Brain microvascular endothelial cell (primary cell): ENCODE data around the gene NRM.

Experiments
- DNase-seq: peaks from one replicate; pipeline ENCODE4 v3.0.0-alpha.2; 2020
- H3K27ac ChIP-seq: fragments of 250-450 bp; sonication (Bioruptor Pico); 2 replicates; pipeline ENCODE4 v1.5.1; 2020; ENCODE audit warnings: mild to moderate bottlenecking, moderate library complexity
- H3K27me3 ChIP-seq: fragments of 250-450 bp; sonication (Bioruptor Pico); replicated peaks from 2 replicates; pipeline ENCODE4 v1.5.1; 2020; ENCODE audit warnings: mild to moderate bottlenecking
- H3K36me3 ChIP-seq: fragments of 250-450 bp; sonication (Bioruptor Pico); replicated peaks from 2 replicates; pipeline ENCODE4 v1.5.1; 2020; ENCODE audit warnings: mild to moderate bottlenecking
- H3K4me3 ChIP-seq: 2 replicates; pipeline ENCODE4 v1.5.1; 2011; ENCODE audit warnings: low read depth, mild to moderate bottlenecking, control low read depth, low read length, moderate library complexity
- in situ Hi-C: cut with HindIII; loops from 2 replicates; pipeline ENCODE4 v1.10.0; 2017; ENCODE audit warnings: low sequenced_read_pairs, low pct_ligation_motif_present
- TF ChIP-seq, protein P1 (sequence below): IDR thresholded peaks from 2 replicates; pipeline ENCODE4 v1.5.1; 2011; ENCODE audit warnings: low read depth, mild to moderate bottlenecking, moderate library complexity, low read length, control low read depth, inconsistent platforms; ENCODE audit errors: missing control alignments

The NRM gene

DNA sequence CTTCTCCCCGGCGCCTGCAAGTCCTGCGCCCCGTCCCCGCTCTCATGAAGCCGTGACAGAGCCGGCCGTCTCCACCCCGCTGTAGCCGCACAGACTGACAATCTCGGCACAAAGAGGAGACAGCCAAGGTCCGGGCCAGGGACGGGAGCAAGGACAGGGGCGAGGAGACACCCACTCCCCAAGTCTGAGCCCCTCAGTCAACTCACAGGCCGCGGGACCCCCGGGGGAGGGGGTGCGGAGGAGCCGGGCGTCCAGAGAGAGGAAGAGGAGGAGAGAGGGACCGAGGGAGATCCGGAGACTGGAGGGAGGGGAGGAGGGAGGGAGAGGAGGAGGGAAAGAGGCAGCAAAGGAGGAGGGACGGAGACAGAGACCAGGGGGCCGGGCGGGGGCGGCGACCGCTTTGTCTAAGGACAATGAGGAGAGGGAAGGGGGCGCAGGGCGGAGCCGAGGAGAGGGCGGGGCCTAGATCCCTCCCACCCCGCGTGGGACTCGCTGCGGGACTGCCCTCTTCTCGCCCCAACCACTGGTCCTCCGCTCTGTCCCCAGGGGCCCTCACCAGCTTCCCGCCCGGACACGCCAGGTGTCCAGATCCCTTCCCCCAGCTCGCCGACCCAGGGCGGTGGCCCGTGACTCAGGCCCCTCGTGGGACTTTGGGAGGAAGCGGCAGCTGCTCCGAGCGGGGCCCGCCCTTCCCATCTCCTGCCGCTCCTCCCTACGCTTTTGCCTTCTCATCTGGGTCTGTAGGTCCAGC lies 3.7 kb downstream of the NRM start:
- Histone ChIP-seq H3K27me3 (no peaks in the 10 kb centered on the region), H3K36me3 (peaks cover 16% of the 10 kb centered on the region), H3K4me3 (peak overlapping the region; percentile 89), H3K27ac (peak overlapping the region; percentile 85)
- DNase-seq, result peak; percentile 96
- TF ChIP-seq, protein P1, sequence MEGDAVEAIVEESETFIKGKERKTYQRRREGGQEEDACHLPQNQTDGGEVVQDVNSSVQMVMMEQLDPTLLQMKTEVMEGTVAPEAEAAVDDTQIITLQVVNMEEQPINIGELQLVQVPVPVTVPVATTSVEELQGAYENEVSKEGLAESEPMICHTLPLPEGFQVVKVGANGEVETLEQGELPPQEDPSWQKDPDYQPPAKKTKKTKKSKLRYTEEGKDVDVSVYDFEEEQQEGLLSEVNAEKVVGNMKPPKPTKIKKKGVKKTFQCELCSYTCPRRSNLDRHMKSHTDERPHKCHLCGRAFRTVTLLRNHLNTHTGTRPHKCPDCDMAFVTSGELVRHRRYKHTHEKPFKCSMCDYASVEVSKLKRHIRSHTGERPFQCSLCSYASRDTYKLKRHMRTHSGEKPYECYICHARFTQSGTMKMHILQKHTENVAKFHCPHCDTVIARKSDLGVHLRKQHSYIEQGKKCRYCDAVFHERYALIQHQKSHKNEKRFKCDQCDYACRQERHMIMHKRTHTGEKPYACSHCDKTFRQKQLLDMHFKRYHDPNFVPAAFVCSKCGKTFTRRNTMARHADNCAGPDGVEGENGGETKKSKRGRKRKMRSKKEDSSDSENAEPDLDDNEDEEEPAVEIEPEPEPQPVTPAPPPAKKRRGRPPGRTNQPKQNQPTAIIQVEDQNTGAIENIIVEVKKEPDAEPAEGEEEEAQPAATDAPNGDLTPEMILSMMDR, result no peak
- in situ Hi-C loops, result no loop called here

GRCh38 chr6:30686009-30686907 lies 4.5 kb downstream of the NRM start, which contains the start of gene PPP1R18:
Gene PPP1R18, minus strand, starts transcription at chr6:30686645. Its CDS starts 627 bp downstream, at chr6:30686018.
- TF ChIP-seq, protein P1, result no peak
- Histone ChIP-seq H3K27me3 (no peaks in the 10 kb centered on the region), H3K36me3 (peaks cover 19% of the 10 kb centered on the region), H3K27ac (peak within 1 kb of the TSS; percentile 85), H3K4me3 (peak within 1 kb of the TSS; percentile 89)
- in situ Hi-C loops, result no loop called here
- no peak for DNase-seq

GRCh38 chr6:30685157-30686008 lies 5.4 kb downstream of the NRM start:
- H3K4me3 ChIP-seq, result peak overlapping the region; percentile 89
- peak overlapping the region; percentile 85 for H3K27ac ChIP-seq
- in situ Hi-C loops, result no loop called here
- no peak for DNase-seq
- H3K36me3 ChIP-seq, result peaks cover 25% of the 10 kb centered on the region
- TF ChIP-seq, protein P1, result peak; percentile 60
- H3K27me3 ChIP-seq, result no peaks in the 10 kb centered on the region

- H3K27ac ChIP-seq, result peak overlapping the region; percentile 85
- H3K27me3 ChIP-seq, result no peaks in the 10 kb centered on the region
- H3K36me3 ChIP-seq, result peaks cover 33% of the 10 kb centered on the region
- in situ Hi-C loops, result no loop called here
- TF ChIP-seq, protein P1, result no peak
- DNase-seq, result no peak
- H3K4me3 ChIP-seq, result peak overlapping the region; percentile 89
Observed at GRCh38 chr6:30684386-30685156, 6.2 kb downstream of the NRM start.

GRCh38 chr6:30683980-30684338 lies 6.8 kb downstream of the NRM start:
- Histone ChIP-seq H3K36me3 (peaks cover 35% of the 10 kb centered on the region), H3K4me3 (peak overlapping the region; percentile 89), H3K27me3 (no peaks in the 10 kb centered on the region), H3K27ac (peak overlapping the region; percentile 84)
- TF ChIP-seq, protein P1, result no peak
- no peak for DNase-seq
- in situ Hi-C loops, result no loop called here
